ENCODE results near the gene KLK5.
"Not testable (repeated sequence)": the region's sequence is repeated elsewhere in the genome, so short reads cannot be mapped to it uniquely, and the experiment has no call there.

KLK5 gene

DNA sequence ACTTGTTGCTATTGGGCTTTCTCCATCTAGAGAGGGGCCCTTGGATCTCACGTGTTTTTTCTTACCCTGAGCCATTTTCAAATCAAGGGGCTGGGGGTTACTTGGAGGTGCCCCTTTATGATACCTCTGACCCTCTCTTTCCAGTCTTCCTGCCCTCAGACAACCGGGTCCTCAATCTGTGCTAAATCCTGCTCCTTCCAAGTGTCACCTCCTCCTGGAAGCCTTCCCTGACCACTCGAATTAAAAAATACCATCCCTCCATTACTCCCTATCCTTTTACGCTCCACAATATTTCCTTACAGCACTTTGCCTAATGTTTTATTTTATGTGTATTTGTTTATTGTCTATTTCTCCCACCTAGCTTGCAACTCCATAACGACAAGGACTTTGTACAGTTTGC lies 45.2 kb upstream of the KLK5 start:
- no peak overlapping the region for H2AFZ ChIP-seq (ENCODE audit: low read length)
- no peaks in the 10 kb centered on the region for H3K79me2 ChIP-seq (ENCODE audit: insufficient read depth, low read length)
- no peaks in the 10 kb centered on the region for H3F3A ChIP-seq (ENCODE audit: low read depth)
- H3K27me3 ChIP-seq (ENCODE audit: insufficient read depth, low read length, poor library complexity, severe bottlenecking), result no peaks in the 10 kb centered on the region
- no peaks in the 10 kb centered on the region for H4K20me1 ChIP-seq (ENCODE audit: insufficient read depth, low read length, poor library complexity, severe bottlenecking)
- H3K4me2 ChIP-seq (ENCODE audit: low read depth, low read length, poor library complexity, severe bottlenecking), result no peak overlapping the region
- H3K9me2 ChIP-seq (replicated peaks; ENCODE audit: low read depth, low read length), result no peaks in the 10 kb centered on the region
- H3K9ac ChIP-seq (ENCODE audit: low read depth, low read length, poor library complexity, severe bottlenecking), result no peak overlapping the region
- H3K4me1 ChIP-seq (ENCODE audit: insufficient read depth, low read length, poor library complexity, severe bottlenecking), result no peaks in the 10 kb centered on the region
- H3K4me3 ChIP-seq (ENCODE audit: low read length, poor library complexity, severe bottlenecking), result no peak overlapping the region
- no peaks in the 10 kb centered on the region for H3K36me3 ChIP-seq (ENCODE audit: insufficient read depth, low read length)
- H3K9me3 ChIP-seq (ENCODE audit: insufficient read depth, low read depth, low read length), result peaks cover 5% of the 10 kb centered on the region; the same call in 1 of the 2 replicates
- TF ChIP-seq CTCF (conservative IDR thresholded peaks at IDR 0.05; ENCODE audit: low read length) (no peak), EZH2phosphoT487 (IDR thresholded peaks at IDR 0.05; ENCODE audit: borderline replicate concordance) (no peak)

DNA sequence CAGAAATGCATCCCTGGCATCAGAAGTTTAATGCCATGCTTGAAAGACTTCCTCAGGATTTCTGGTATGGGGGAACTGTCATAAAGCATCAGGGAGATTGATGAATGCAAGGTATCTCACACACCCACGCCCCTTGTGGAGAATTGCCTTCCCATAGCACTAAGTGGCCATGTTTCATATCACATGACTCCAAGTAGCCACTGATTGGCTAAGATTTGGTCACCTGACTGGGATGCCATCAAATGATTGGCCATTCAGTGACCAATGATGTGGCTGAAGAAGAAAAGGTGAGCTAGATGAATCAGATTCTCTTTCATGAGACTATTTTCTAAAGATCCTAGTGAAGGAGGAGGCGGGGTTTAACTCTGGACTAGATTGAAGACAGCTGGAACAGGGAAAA lies 41.3 kb upstream of the KLK5 start:
- H3K79me2 ChIP-seq (ENCODE audit: insufficient read depth, low read length), result no peaks in the 10 kb centered on the region
- H2AFZ ChIP-seq (ENCODE audit: low read length), result no peak overlapping the region
- no peak overlapping the region for H3K4me3 ChIP-seq (ENCODE audit: low read length, poor library complexity, severe bottlenecking)
- H3K4me1 ChIP-seq (ENCODE audit: insufficient read depth, low read length, poor library complexity, severe bottlenecking), result no peaks in the 10 kb centered on the region
- H3K36me3 ChIP-seq (ENCODE audit: insufficient read depth, low read length), result no peaks in the 10 kb centered on the region
- no peaks in the 10 kb centered on the region for H3K27me3 ChIP-seq (ENCODE audit: insufficient read depth, low read length, poor library complexity, severe bottlenecking)
- no peaks in the 10 kb centered on the region for H4K20me1 ChIP-seq (ENCODE audit: insufficient read depth, low read length, poor library complexity, severe bottlenecking)
- no peaks in the 10 kb centered on the region; the same call in 1 of the 2 replicates for H3K9me3 ChIP-seq (ENCODE audit: insufficient read depth, low read depth, low read length)
- no peak overlapping the region for H3K9ac ChIP-seq (ENCODE audit: low read depth, low read length, poor library complexity, severe bottlenecking)
- no peak for TF ChIP-seq EZH2phosphoT487 (IDR thresholded peaks at IDR 0.05; ENCODE audit: borderline replicate concordance)
- no peak for TF ChIP-seq CTCF (conservative IDR thresholded peaks at IDR 0.05; ENCODE audit: low read length)
- H3K9me2 ChIP-seq (replicated peaks; ENCODE audit: low read depth, low read length), result no peaks in the 10 kb centered on the region
- H3K4me2 ChIP-seq (ENCODE audit: low read depth, low read length, poor library complexity, severe bottlenecking), result no peak overlapping the region
- H3F3A ChIP-seq (ENCODE audit: low read depth), result no peaks in the 10 kb centered on the region

- H3K9me3 ChIP-seq (ENCODE audit: insufficient read depth, low read depth, low read length), result no peaks in the 10 kb centered on the region; the same call in 1 of the 2 replicates
- H3K9me2 ChIP-seq (replicated peaks; ENCODE audit: low read depth, low read length), result no peaks in the 10 kb centered on the region
- H3F3A ChIP-seq (ENCODE audit: low read depth), result no peaks in the 10 kb centered on the region
- no peaks in the 10 kb centered on the region for H3K4me1 ChIP-seq (ENCODE audit: insufficient read depth, low read length, poor library complexity, severe bottlenecking)
- TF ChIP-seq EZH2phosphoT487 (IDR thresholded peaks at IDR 0.05; ENCODE audit: borderline replicate concordance) (no peak), CTCF (conservative IDR thresholded peaks at IDR 0.05; ENCODE audit: low read length) (no peak)
- no peak overlapping the region for H2AFZ ChIP-seq (ENCODE audit: low read length)
- H3K9ac ChIP-seq (ENCODE audit: low read depth, low read length, poor library complexity, severe bottlenecking), result no peak overlapping the region
- H3K79me2 ChIP-seq (ENCODE audit: insufficient read depth, low read length), result no peaks in the 10 kb centered on the region
- H3K36me3 ChIP-seq (ENCODE audit: insufficient read depth, low read length), result no peaks in the 10 kb centered on the region
- H3K4me2 ChIP-seq (ENCODE audit: low read depth, low read length, poor library complexity, severe bottlenecking), result no peak overlapping the region
- no peak overlapping the region for H3K4me3 ChIP-seq (ENCODE audit: low read length, poor library complexity, severe bottlenecking)
- no peaks in the 10 kb centered on the region for H3K27me3 ChIP-seq (ENCODE audit: insufficient read depth, low read length, poor library complexity, severe bottlenecking)
- H4K20me1 ChIP-seq (ENCODE audit: insufficient read depth, low read length, poor library complexity, severe bottlenecking), result no peaks in the 10 kb centered on the region
These were observed 39.8 kb upstream of the KLK5 start for GRCh38 chr19:50992666-50993035.

DNA sequence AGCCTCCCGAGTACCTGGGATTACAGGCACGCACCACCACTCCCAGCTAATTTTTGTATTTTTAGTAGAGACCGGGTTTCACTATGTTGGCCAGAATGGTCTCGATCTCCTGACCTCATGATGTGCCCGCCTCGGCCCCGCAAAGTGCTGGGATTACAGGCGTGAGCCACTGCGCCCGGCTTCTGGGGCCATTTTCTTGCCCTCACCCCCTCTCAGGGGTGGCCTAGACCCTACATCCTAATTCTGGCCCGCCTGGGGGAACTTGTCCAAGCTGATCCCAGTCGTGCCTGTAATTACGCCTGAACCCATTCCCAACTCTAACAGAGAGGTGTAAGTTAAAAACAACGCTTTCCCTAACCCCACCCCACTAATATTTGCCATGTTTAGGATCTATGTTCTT lies 31.6 kb upstream of the KLK5 start:
- H3K4me1 ChIP-seq (ENCODE audit: insufficient read depth, low read length, poor library complexity, severe bottlenecking); H3K4me2 ChIP-seq (ENCODE audit: low read depth, low read length, poor library complexity, severe bottlenecking); H3K36me3 ChIP-seq (ENCODE audit: insufficient read depth, low read length); H3K9me2 ChIP-seq (replicated peaks; ENCODE audit: low read depth, low read length); H2AFZ ChIP-seq (ENCODE audit: low read length); H3K4me3 ChIP-seq (ENCODE audit: low read length, poor library complexity, severe bottlenecking); H3K9me3 ChIP-seq (ENCODE audit: insufficient read depth, low read depth, low read length); H4K20me1 ChIP-seq (ENCODE audit: insufficient read depth, low read length, poor library complexity, severe bottlenecking); H3K27me3 ChIP-seq (ENCODE audit: insufficient read depth, low read length, poor library complexity, severe bottlenecking); H3K9ac ChIP-seq (ENCODE audit: low read depth, low read length, poor library complexity, severe bottlenecking); H3K79me2 ChIP-seq (ENCODE audit: insufficient read depth, low read length); H3F3A ChIP-seq (ENCODE audit: low read depth): not testable (repeated sequence)

Measured in Loucy (cell line).